GM12873 (cell line): ENCODE results near the gene NUDT16L1.

Source experiments
- TF ChIP-seq, protein P1 (sequence below): IDR thresholded peaks from 2 replicates; pipeline ENCODE4 v1.5.1; 2012; ENCODE audit warnings: low read depth, mild to moderate bottlenecking, moderate library complexity, low read length, control low read depth; ENCODE audit not compliant: insufficient read depth; ENCODE audit errors: missing control alignments

The NUDT16L1 gene

DNA sequence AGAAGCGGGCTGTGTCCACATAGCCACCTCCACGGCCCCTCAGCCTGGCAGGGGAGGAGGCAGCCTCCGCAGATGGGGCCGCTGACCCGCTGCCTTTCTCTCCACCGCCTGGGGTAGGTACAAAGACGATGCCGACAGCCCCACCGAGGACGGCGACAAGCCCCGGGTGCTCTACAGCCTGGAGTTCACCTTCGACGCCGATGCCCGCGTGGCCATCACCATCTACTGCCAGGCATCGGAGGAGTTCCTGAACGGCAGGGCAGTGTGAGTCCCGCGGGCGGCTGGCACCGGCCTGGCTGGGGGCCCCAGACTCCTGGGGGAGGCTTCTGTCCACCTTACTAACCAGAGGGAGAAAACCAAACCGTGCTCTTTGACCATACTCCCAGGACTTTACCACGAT is 40.8 kb upstream of the NUDT16L1 start:
- TF ChIP-seq, protein P1, sequence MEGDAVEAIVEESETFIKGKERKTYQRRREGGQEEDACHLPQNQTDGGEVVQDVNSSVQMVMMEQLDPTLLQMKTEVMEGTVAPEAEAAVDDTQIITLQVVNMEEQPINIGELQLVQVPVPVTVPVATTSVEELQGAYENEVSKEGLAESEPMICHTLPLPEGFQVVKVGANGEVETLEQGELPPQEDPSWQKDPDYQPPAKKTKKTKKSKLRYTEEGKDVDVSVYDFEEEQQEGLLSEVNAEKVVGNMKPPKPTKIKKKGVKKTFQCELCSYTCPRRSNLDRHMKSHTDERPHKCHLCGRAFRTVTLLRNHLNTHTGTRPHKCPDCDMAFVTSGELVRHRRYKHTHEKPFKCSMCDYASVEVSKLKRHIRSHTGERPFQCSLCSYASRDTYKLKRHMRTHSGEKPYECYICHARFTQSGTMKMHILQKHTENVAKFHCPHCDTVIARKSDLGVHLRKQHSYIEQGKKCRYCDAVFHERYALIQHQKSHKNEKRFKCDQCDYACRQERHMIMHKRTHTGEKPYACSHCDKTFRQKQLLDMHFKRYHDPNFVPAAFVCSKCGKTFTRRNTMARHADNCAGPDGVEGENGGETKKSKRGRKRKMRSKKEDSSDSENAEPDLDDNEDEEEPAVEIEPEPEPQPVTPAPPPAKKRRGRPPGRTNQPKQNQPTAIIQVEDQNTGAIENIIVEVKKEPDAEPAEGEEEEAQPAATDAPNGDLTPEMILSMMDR: no peak

DNA sequence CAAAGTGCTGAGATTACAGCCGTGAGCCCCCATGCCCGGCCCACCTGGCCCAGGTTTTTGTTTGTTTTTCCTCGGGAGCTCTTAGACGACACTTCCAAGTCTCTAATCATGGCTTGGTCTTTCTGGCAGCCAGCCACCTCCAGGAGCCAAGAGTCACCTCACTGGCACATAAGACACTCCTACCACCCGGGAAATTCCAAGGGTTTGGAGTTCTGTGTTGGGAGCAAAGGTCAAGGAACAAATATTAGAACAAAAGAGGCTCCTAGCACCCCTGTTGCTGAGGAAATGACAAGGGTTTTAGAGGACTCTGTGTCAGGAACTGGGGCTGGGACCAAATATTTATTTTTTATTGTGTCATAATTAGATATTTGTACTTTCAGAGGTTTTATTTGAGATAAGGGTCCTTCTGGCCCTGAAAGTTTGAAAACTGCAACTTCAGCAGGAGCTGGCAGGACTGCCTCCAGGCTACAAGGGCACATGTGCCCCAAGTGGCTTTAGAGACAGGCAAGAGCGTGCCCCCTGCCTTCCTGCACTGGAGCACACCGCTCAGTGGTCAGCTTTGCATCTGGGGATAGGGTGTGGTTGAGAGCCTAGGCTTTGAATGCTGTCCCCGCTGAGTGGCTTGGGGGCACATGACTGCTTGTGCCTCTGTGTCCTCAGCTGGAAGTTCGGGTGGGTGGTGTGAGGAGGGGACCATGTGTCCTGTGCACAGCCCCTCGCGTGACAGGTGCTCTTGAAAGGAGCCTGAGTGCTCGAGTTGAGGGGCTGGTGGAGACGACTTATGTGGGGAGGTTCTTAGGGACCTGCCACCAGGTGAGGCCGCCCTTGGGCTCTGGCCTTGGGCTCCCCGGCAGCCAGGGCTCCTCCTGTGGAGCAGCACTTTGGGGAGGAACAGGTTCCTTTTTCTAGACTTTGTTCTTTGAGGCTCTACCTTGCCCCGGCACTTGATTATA is 39.1 kb upstream of the NUDT16L1 start:
- TF ChIP-seq, protein P1: no peak

GRCh38 chr16:4654964-4655590 is 38.3 kb upstream of the NUDT16L1 start:
- TF ChIP-seq, protein P1: no peak

DNA sequence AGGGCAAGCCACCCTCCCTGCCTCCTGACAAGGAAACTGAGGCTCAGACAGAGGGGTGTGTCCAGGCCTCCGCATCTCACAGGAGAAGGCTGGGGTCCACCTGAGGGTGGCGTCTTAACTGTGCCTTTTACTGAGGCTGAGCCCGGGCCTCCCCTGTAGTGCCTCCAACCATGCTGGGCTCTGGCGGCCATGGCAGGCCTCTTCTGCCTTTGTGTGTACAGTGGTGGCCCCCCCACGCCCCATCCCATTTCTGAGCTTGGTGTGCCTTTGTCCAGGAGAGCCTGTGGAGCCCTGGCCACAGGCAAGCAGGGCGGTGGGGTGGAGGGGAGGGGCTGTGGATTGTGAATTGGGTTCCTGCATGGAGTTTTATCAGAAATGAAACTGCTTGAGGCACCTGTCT is 37.6 kb upstream of the NUDT16L1 start:
- TF ChIP-seq, protein P1: no peak

GRCh38 chr16:4656221-4656620 is 37.1 kb upstream of the NUDT16L1 start:
- TF ChIP-seq, protein P1: no peak

DNA sequence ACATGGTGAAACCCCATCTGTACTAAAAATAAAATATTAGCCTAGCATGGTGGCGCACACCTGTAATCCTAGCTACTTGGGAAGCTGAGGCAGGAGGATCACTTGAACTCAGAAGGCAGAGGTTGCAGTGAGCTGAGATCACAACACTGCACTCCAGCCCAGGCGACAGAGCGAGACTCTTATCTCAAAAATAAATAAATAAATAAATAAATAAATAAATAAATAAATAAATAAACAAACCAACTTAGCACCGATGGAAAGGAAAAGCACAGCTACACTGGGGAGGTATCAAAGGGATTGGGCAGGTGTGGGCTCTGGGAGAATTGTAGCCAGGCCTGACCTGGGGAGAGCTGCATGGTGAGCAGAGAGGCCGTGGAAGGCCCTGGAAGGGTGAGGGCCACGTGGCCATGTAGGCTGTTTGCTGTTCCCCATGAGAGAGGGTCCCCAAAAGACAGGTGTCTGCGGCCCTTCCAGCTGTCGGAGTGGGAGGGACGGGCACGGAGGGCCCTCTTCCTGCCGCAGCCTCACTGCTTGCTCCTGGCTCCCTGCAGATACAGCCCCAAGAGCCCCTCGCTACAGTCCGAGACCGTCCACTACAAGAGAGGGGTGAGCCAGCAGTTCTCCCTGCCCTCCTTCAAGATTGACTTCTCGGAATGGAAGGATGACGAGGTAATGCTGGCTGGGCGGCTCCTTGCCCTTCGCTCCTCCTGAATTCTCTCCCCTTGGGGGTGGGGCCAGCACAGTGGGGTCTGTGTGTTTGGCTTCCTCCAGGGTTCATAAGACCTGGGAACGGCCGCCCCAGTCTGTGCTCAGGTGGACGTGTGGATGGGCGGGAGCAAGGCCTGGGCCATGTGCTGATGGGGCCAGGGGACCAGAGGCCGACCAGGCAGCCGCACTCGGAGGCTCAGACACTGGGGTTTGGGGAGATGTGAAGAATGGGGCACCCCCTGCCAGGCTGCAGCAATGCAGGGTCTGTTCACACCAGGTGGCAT is 36.4 kb upstream of the NUDT16L1 start:
- TF ChIP-seq, protein P1: no peak
